IPS-NIHi11 (cell line): ENCODE measurements around the gene TOE1.

Experiments used
- DNase-seq: peaks from one replicate; pipeline ENCODE4 v3.0.0; 2012; ENCODE audit warnings: mixed read lengths, low spot score

Gene TOE1

DNA sequence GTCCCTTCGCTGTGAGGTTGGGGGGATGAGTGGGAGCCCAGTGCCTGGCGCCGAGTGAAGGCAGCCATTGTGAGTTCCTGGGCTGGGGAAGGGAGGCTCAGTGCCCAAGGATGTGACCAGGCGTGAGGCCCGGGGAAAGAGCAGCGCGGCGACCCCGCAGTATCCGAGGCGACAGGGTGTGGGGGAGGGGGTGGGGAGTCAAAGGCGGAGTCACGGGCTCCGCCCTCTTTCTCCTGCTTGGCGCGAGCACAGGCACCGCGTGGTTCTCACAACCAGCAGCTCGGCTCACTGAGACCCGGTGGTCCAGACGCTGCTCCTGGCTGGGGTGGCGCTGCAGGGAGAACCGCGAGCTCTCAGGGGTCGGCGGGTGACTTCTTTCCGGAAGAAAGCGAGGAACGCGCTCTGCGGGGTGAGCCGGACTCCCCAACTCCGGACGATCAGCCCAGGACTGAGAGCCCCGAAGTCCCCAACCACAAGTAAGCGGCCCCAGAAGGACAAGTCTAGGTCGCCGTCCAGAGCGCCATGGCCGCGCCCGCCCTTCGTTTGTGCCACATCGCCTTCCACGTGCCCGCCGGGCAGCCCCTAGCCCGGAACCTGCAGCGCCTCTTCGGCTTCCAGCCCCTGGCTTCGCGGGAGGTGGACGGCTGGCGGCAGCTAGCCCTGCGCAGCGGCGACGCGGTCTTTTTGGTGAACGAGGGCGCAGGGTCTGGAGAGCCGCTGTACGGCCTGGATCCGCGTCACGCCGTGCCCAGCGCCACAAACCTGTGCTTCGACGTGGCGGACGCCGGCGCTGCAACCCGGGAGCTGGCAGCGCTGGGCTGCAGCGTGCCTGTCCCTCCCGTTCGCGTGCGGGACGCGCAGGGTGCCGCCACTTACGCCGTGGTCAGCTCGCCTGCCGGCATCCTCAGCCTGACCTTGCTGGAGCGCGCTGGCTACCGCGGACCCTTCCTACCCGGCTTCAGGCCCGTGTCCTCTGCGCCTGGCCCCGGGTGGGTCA, 13.0 kb upstream of the TOE1 start, which contains the start of gene HPDL:
Gene HPDL, plus strand, starts transcription at position 269 of the 997 bp plus-strand sequence. Its CDS starts 254 bp downstream, at position 523.
- peak; percentile 85 for DNase-seq

DNA sequence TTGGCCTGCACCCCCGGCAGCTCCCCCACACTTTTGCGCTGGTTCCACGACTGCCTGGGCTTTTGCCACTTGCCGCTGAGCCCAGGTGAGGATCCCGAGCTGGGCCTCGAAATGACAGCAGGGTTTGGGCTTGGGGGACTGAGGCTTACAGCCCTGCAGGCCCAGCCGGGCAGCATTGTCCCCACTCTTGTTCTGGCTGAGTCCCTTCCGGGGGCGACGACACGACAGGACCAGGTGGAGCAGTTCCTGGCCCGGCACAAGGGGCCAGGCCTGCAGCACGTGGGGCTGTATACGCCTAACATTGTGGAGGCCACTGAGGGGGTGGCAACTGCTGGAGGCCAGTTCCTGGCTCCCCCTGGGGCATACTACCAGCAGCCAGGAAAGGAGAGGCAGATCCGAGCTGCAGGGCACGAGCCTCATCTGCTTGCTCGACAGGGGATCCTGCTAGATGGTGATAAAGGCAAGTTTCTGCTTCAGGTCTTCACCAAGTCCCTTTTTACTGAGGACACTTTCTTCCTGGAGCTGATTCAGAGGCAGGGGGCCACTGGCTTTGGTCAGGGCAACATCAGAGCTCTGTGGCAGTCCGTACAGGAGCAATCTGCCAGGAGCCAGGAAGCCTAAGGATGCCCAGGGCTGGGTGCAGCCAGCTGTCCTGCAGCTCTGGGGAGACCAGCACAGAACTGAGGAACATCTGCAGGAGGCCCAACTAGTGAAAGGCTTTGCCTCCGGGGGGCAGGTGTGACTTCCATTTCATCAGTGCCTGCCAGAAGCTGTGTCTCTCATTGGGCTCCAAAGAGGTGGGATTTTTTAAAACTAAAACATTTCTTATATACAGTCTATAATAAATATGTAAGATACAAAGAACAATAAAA, 12.1 kb upstream of the TOE1 start:
- DNase-seq, result no peak

DNA sequence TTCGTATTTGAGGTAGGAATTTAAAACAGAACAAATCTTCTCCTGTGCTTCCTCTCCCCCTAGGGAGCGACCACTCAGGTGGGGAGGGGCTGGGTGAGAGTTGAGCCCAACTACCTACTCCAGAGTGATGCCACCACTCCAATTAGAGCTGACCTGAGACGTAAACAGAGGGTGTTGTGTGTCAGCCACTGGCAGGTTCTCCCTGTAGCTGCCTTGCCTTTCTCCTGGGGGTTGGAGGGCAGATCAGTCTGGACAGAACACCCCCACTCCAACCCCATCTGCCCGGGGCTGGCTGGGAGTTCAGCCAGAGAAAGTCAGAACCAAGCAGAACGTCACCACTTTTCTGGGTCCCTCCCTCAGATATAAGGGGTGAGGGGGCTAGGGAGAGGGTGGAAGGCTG, 11.3 kb upstream of the TOE1 start:
- no peak for DNase-seq

DNA sequence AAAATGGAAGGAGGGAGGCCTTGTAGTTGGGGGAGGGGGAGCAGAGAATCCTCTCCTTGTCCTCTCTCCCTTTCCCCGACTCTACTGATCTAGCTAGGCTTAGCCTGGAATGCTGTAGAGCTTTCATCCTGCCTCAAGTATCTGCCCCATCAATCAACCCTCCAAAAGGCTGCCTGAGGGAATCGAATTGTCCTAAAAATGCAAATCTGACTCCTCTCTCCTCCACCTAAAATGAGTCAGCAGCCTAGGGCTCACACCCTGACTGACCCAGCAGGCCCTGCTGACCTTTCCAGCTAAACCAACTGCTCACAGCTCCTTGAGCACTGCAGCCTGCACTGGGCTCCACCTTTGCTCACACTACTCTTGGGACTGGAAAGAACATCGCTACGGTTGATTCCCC, 10.5 kb upstream of the TOE1 start:
- DNase-seq, result no peak

DNA sequence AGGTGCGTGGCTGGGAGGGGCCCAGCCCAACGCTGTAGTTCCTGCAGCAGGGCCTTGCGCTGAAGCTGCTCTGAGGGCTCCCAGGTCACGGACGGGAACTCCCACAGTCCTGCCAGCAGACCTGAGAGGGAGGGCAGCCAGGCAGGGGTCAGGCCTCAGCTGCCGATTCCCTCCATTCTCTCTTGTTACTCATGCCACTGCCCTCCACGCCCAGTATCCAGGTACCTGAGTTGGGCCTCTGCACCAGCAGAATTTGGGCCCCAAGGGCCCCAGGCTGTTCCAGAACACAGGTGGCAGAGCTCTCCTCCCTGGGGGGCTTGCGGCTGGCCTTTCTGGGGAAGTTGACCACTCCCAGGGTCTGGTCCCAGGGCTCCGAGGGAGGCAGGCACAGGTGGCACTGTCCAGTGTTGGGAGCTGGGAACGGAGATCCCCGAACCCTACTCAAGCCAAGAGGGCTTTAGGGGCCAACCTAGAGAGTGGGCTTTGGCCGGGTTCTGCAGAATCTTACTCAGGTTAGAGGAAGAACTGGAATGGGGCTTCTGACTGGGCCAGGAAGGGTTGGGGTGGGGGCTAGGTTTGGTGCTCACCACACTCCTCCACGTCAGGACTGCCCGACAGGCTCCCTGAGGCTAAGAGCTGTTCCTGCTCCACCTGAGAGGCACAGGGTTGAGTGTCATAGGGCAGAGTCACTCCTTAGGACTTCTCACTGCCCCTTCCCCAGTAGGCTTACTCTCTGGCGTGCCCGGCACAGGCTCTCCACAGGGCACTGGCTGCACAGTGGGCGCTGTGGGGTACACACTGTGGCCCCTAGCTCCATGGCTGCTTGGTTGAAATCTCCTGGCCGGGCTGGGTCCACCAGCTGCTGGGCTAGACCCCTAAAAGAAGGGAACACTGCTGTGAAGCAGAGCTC, 8.3 kb upstream of the TOE1 start:
- no peak for DNase-seq

DNA sequence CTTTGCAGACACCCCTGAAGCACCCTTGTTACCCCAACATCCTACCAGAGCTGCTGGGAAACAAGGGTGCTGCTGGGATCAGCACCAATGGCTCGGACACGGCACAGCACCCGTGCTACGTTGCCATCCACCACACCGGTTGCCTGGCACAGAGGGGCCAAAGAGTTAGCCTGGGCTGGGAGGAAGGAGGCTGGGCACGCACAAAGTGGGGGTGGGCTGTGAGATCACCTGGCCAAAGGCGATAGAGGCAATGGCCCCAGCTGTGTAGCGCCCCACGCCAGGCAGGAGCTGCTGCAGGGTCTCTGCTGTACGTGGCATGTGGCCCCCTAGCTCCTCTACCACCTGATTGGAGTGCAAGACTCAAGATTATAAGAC, 7.6 kb upstream of the TOE1 start:
- DNase-seq, result no peak

DNA sequence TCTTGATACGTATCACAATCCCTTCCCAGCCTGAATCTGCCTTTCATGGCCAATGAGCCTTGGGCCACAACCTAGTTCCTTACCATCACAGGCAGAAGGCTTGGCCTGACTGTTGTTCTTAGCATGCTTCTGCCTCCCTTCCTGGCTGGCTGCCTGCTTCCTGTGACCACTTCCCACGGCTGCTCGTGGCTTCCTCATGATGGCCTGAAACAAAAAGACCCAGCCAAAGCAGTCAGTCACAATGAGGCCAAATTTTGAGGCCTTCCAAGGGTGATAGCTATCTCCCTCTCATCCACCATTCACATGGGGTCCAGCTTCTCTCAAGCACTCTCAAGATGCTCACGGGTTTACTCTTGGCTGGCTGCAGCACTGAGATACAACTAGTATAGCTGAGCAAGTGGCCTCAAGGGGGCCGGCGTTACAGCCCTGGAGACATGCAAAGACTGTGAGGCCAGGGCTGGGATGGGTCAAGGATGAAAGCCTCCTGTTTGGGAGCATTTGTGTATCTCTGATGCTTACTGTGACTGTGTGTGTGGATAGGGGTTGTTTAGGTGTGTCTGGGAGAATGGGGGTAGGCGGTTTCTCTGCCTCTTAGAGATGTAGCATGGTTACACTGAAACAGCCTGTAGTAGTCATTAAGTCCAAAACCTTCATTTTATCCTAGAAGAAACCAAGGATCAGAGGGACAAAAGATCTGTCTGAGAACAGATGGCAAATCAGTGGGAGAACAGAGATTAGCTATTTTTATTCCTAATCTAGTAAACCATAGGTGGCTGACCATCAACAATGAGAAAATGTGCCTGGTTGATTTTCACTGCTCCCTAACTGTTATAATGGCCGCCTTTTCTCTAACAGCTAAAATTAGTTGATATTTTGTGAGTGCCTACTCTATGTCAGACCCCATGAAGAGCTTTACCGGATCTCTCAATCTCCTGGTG, 5.4 kb upstream of the TOE1 start:
- no peak for DNase-seq

DNA sequence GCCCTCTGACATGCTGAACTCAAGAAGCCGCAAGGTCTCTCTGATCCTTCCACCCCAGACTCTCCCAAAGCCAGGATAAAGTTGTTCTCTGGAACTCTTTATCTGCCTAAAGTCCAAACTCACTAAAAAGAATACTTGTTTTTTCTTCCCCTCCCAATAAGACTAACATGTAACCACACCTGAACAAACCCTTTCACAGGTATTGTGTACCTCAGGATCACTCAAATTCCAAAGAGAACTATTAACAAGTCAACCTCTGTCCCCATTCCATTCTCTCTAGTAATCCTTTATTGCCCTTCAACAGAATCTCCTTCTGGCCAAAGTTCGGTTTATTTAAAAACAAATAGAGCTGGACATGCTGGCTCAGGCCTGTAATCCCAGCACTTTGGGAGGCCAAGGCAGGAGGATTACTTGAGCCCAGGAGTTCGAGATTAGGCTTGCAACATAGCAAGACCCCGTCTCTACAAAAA, 4.1 kb upstream of the TOE1 start:
- no peak for DNase-seq

DNA sequence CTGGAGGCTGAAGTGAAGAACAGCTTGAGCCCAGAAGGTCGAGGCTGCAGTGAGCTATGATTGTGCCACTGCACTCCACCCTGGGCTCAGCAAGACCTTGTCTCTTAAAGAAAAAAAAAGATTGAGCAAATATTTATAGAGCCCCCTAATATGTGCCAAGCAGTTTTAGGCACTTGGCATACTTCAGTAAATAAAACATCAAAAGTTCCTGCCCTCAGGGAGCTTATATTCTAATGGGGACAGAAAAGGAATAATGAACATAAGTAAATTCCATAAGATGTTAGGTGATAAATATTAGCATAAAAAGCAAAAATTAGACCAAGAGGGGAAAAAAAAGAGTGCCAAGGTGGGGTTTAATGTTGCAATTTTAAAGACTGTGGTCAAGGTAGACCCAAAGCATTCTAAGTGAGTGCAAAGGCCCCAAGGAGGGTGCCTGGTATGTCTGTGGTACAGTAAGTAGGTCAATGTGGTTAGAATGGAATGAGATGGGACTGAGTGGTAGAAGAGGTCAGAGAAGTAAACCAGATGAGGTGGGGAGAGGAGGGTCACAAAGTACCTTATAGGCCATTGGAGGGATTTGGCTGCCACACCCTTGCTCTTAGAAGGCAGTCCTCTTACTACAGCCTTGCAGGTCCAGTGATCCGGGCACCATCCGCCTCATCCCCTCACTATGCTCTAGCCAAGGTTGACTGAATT, 2.2 kb upstream of the TOE1 start:
- DNase-seq, result no peak

DNA sequence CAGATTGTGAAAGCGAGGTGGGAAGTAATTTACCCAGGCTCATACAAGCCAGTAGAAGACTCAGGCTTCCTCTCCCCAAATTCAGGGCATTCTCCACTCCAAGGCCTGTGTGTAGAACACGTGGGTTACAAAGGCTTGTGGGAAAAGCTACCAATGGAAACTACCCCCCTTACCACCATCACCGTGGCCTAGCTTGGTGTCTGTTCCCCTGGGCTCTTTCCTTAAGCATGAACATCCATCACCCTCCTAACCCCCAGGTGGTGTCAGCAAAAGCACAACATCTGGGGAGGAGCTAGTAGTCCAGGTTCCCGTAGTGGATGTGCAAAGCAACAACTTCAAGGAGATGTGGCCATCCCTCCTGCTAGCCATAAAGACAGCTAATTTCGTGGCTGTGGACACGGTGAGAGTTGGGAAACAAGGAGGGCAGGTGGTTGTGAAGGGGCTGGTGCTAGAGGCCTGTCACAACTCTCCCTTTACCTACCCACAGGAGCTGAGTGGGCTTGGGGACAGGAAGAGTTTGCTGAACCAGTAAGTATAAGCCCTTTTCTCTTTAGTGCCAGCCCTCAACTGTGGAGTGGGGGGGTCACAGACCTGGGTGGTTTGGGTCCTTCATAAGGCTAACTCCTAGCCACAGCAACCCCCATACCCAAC, 971 bp downstream of the TOE1 start:
- DNase-seq, result no peak

DNA sequence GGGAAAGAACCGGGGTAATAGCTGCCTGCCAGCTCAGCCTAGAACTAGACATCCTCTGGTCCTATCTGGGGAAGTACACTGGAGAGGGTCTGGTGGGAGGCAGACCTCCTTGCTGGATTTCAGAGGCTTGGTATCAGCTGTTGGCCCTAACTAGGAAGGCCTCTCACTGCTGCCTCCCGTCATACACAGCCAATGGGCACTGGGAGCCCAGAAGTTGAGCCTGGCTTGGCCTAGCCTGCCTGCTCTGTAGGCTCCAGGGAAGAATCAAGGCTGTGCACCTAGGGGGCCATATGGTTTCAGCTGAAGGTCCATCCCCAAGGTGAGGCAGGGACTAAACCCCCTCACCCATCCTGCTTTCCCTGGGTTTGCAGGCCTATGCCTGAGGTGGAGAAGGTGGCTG, 4.5 kb downstream of the TOE1 start:
- DNase-seq, result no peak

DNA sequence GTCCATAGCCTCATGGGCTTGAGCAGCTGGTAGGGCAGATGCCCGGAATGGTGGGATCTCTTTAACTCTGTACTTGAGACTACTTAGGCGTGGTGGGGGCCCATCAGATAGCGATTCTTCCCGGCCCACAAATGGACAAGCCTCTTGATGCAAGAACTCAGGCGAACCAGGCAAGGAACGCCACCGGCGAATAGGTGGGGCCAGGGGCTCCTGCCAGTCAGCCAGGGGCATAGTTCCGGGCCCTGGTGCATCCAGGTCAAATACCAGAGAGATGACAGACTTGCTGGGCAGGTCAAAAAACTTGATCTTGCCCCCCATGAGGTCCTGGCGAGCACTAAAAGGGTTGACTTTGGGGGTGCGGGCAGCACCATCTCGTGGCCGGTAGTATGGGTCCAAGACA, 5.0 kb downstream of the TOE1 start:
- no peak for DNase-seq

DNA sequence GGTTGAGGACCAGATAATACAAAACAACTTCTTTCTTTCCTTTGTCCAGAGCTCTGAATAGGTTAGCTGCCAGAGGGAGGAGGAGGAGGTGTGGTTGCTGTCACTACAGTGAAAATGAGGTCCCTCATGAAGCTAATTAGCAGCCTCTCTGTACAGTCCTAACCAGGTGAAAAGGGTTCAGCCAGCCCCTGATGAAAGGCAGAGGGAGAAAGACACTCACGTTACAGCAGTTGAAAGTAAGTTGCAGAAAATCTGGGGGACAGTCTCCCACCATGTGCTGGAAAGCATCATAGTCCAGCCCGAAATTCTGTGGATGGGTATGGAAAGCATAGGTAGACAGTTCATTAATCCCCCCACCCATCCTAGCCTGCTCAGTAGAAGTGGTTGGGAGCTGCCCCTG, 6.5 kb downstream of the TOE1 start:
- DNase-seq, result no peak

DNA sequence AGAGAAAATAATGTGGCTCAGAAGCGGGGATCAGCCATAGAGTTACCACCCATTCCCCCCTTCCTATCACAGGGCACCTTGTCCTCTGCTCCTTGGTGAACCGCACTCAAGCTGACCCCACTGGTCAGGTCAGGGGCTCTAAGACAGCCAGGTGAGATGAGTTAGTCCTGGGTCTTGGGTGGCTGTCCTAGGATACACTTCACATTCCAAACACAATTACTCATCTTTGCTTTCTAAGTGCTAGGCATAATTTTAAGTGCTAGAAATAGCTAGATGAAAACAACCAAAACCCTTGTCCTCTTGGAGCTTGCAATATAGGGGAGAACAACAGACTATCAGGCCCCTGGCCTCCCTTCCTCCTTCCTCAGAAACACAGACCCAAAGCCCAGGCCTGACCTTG, 8.1 kb downstream of the TOE1 start:
- no peak for DNase-seq

DNA sequence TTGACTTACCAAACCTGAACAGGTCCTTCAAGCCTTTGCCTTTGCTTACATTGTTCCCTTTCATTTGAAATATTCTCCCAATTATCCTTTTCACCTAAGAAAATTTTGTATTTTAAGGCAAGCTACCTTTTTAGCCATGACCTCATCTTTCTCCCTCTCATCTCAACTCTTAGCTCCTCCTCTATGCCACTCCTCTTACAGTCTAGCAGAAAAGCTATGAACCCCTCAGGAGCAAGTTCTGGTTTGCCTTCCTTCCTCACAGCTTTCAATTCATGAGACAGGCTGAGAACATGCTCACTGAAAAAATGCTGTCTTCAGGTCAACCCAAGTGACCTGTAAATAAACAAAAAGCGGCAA, 8.6 kb downstream of the TOE1 start:
- DNase-seq, result no peak

DNA sequence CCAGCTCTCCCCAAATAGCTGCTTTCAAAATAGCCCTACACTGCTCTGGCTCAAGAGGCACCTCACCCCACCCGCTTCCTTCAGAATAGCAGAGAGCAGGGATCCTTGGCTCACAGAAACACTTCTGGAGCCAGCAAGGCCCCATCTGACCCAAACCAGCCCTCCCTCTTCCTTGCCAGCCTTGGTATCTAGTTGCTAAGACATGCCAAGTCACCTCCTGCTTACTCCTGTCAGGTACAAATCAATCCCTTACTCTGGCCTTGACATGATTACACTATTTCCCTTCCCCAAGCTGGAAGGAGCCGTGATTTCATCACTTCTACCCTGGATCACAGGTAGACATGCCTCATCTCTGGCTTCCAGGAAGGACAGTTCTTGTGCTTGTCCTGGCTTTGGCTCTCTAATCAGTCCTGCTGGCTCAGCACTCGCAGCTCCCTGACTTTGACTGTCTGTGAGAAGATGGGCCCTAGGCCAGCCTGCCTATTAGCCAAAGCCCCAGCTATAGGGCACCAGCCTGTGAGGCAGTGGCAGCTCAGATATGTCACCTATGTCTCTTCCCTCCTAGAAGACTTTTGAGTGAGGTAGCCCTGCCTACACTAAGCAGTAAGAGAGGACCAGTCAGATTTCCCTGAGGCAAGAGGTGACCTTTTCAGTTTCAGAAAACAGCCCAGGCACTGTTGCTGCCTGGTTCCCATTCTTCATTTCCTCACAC, 9.2 kb downstream of the TOE1 start:
- no peak for DNase-seq

DNA sequence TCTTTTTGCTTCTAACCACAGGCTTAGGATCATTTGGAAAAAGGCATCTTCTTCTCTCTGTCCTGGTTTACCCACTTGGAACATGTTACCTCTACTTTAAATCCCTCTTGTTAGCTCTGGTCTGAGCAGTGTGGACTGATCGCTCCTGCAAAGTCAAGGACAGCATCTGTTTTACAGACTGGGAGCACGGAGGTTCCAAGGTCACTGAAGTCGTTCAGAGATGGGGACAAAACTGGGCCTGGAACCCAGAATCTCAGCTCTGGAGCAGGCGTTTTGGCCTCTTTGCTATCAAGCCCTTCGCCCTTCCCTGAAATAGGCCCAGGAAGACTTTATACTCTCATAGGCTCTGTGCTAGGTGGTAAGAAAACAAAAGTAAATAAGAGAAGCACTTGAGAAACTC, 11.5 kb downstream of the TOE1 start:
- no peak for DNase-seq

DNA sequence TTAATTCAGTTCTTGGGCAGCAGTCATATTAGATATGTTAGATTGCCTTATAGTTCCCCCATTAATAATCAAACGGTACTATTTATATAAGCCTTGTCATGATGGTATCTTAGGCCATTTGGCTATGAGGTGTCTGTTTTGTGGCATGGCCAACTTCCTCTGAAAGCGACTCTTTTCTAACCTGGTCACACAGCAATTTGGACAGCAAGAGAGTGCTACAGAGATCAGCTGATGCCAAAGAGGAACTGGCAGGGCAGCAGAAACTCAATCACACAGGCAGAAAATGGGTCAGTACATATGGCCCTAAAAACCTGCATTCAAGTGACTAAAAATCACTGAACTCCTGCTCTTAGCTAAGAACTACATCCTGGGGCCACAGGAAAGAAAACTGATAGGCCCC, 13.7 kb downstream of the TOE1 start:
- DNase-seq, result no peak

DNA sequence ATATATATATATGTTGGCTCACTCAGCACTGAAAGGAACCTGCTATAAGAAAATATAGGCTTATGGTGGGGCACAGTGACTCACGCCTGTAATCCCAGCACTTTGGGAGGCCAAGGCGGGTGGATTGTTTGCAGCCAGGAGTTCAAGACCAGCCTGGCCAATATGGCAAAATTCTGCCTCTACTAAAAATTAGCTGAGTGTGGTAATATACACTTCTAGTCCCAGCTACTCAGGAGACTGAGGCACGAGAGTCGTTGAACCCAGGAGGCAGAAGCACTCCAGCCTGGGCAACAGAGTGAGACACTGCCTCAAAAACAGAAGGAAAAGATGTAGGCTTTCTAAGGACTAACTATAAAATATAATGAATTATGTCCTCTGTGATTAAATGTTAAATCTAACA, 14.9 kb downstream of the TOE1 start:
- DNase-seq, result no peak
